Central memory CD4-positive, alpha-beta T cell (primary cell): ENCODE data around the gene MAP1LC3B.
A peak's percentile ranks its signal among the peaks of the same experiment; 100 is the strongest.
"Not testable (repeated sequence)": the region's sequence is repeated elsewhere in the genome, so short reads cannot be mapped to it uniquely, and the experiment has no call there.

Experiments
- DNase-seq: peaks from one replicate; pipeline ENCODE4 v3.0.0; 2022

The MAP1LC3B gene

GRCh38 chr16:87382023-87382785, 9.9 kb upstream of the MAP1LC3B start:
- no peak for DNase-seq

- DNase-seq: peak; percentile 88
Observed at GRCh38 chr16:87383505-87384161, 8.5 kb upstream of the MAP1LC3B start, which contains the start of gene FBXO31. FBXO31 (minus strand) TSS chr16:87383776; CDS start chr16:87383744, 32 bp downstream.

GRCh38 chr16:87384162-87384874, 7.8 kb upstream of the MAP1LC3B start:
- DNase-seq: no peak

- not testable (repeated sequence) for DNase-seq
Observed at GRCh38 chr16:87384875-87385167, 7.3 kb upstream of the MAP1LC3B start.

- DNase-seq: peak; percentile 93
Observed at GRCh38 chr16:87387942-87388817, 4.0 kb upstream of the MAP1LC3B start.

GRCh38 chr16:87388818-87389134, 3.4 kb upstream of the MAP1LC3B start:
- DNase-seq: no peak

GRCh38 chr16:87389245-87389644, 2.9 kb upstream of the MAP1LC3B start:
- DNase-seq: no peak

GRCh38 chr16:87389914-87390313, 2.2 kb upstream of the MAP1LC3B start:
- DNase-seq: not testable (repeated sequence)

- DNase-seq: no peak
Observed at GRCh38 chr16:87390641-87391323, 1.4 kb upstream of the MAP1LC3B start.

GRCh38 chr16:87391324-87391949, 699 bp upstream of the MAP1LC3B start:
- no peak for DNase-seq

GRCh38 chr16:87392821-87393679, 914 bp downstream of the MAP1LC3B start:
- DNase-seq: peak; percentile 24

GRCh38 chr16:87393680-87394055, 1.5 kb downstream of the MAP1LC3B start:
- DNase-seq: no peak

GRCh38 chr16:87395181-87395842, 3.2 kb downstream of the MAP1LC3B start:
- no peak for DNase-seq

- no peak for DNase-seq
Observed at GRCh38 chr16:87404764-87405625, 12.9 kb downstream of the MAP1LC3B start.

GRCh38 chr16:87406495-87407088, 14.5 kb downstream of the MAP1LC3B start:
- no peak for DNase-seq

- no peak for DNase-seq
Observed at GRCh38 chr16:87407511-87408112, 15.5 kb downstream of the MAP1LC3B start.

- no peak for DNase-seq
Observed at GRCh38 chr16:87409153-87409552, 17.0 kb downstream of the MAP1LC3B start.

- DNase-seq: no peak
Observed at GRCh38 chr16:87409781-87410180, 17.6 kb downstream of the MAP1LC3B start.
